Vagina (tissue), 2 donors: Measurements from ENCODE around the gene SERPING1. TPM values are rescaled to one million over a fixed set of nuclear protein-coding genes. Genes with fewer than 3 reads are reported as not detected.

Experiments
- DNase-seq, 2 donors: peaks; one replicate each; pipeline ENCODE4 v3.0.0-alpha.2; 2017; ENCODE audit errors: extremely low spot score in 2 of 2
- H3K27ac ChIP-seq: fragments of 200-600 bp; sonication (generic); one replicate; pipeline ENCODE4 v1.5.1; 2019
- H3K27me3 ChIP-seq: fragments of 200-600 bp; sonication (generic); one replicate; pipeline ENCODE4 v1.5.1; 2019
- H3K36me3 ChIP-seq, 2 donors: fragments of 200-600 bp; sonication (generic); one replicate each; pipeline ENCODE4 v1.5.1; 2017 to 2019
- H3K4me1 ChIP-seq: fragments of 200-600 bp; sonication (generic); one replicate; pipeline ENCODE4 v1.5.1; 2019
- H3K4me3 ChIP-seq, 2 donors: fragments of 200-600 bp; sonication (generic); 1 replicate in 1 of 2; 2 replicates in 1 of 2; pipeline ENCODE4 v1.5.1; 2016 to 2019
- H3K9me3 ChIP-seq: fragments of 200-600 bp; sonication (generic); one replicate; pipeline ENCODE4 v1.5.1; 2019
- CTCF ChIP-seq, 3 experiments: fragments of 450-650 bp in 2 of 3; fragments of 200-600 bp in 1 of 3; sonication (generic) in 1 of 3; IDR thresholded peaks; one replicate each; pipeline ENCODE4 v1.5.1; 2017 to 2019; ENCODE audit warnings: antibody characterized with exemption in 3 of 3, mild to moderate bottlenecking in 2 of 3, moderate library complexity in 2 of 3
- POLR2A ChIP-seq, 2 donors: fragments of 450-650 bp; IDR thresholded peaks; one replicate each; pipeline ENCODE4 v1.6.1; 2017; ENCODE audit warnings: antibody characterized with exemption in 2 of 2, mild to moderate bottlenecking in 2 of 2, moderate library complexity in 2 of 2
- POLR2AphosphoS5 ChIP-seq, 2 donors: sonication (generic); formaldehyde crosslinking; IDR thresholded peaks; one replicate each; pipeline ENCODE4 v1.9.0; 2017; ENCODE audit warnings: antibody characterized with exemption in 2 of 2, mild to moderate bottlenecking in 2 of 2, low read depth in 1 of 2; ENCODE audit not compliant: insufficient read depth in 1 of 2
- intact Hi-C: fragments of 100-400 bp; cut with DNase I; formaldehyde crosslinking; loops from one replicate; pipeline ENCODE4 v1.15.1; 2023
- total RNA-seq: library from RNA; depleted of rRNA; stranded (reverse); fragments of >200 nt; gene quantifications from one replicate; pipeline ENCODE4 v1.2.3, GENCODE V29; 2016

SERPING1 gene
- total RNA-seq, 1 donor from 2014 or later: 779 TPM

- Histone ChIP-seq H3K36me3 (peaks cover 0 to 84% of the 10 kb centered on the region in 2 donors), H3K4me1 (no peaks in the 10 kb centered on the region), H3K27ac (no peak overlapping the region), H3K9me3 (no peaks in the 10 kb centered on the region), H3K4me3 (no peak overlapping the region), H3K27me3 (no peaks in the 10 kb centered on the region)
- intact Hi-C loops: no loop called here
- no peak for DNase-seq
- no peak for TF ChIP-seq CTCF (IDR thresholded peaks at IDR 0.05)
- no peak for TF ChIP-seq POLR2A (IDR thresholded peaks at IDR 0.05)
- no peak for TF ChIP-seq POLR2AphosphoS5 (IDR thresholded peaks at IDR 0.05; ENCODE audit: insufficient read depth in 1 of 2, low read depth in 1 of 2)
Measured at GRCh38 chr11:57555393-57555792, 42.1 kb upstream of the SERPING1 start.

- TF ChIP-seq CTCF (IDR thresholded peaks at IDR 0.05): no peak
- no peak for TF ChIP-seq POLR2A (IDR thresholded peaks at IDR 0.05)
- TF ChIP-seq POLR2AphosphoS5 (IDR thresholded peaks at IDR 0.05; ENCODE audit: insufficient read depth in 1 of 2, low read depth in 1 of 2): no peak
- Histone ChIP-seq H3K27me3 (no peaks in the 10 kb centered on the region), H3K9me3 (no peaks in the 10 kb centered on the region), H3K36me3 (peaks cover 0 to 79% of the 10 kb centered on the region in 2 donors), H3K4me1 (no peaks in the 10 kb centered on the region), H3K4me3 (no peak overlapping the region), H3K27ac (no peak overlapping the region)
- intact Hi-C loops: no loop called here
- no peak for DNase-seq
Measured at GRCh38 chr11:57556041-57556440, 41.4 kb upstream of the SERPING1 start.

GRCh38 chr11:57560146-57560545, 37.3 kb upstream of the SERPING1 start:
- Histone ChIP-seq H3K9me3 (no peaks in the 10 kb centered on the region), H3K36me3 (peaks cover 0 to 40% of the 10 kb centered on the region in 2 donors), H3K27ac (no peak overlapping the region), H3K27me3 (no peaks in the 10 kb centered on the region), H3K4me1 (no peaks in the 10 kb centered on the region), H3K4me3 (no peak overlapping the region)
- intact Hi-C loops: no loop called here
- no peak for DNase-seq
- TF ChIP-seq POLR2AphosphoS5 (IDR thresholded peaks at IDR 0.05; ENCODE audit: insufficient read depth in 1 of 2, low read depth in 1 of 2): no peak
- no peak for TF ChIP-seq CTCF (IDR thresholded peaks at IDR 0.05)
- no peak for TF ChIP-seq POLR2A (IDR thresholded peaks at IDR 0.05)

GRCh38 chr11:57562596-57562995, 34.9 kb upstream of the SERPING1 start:
- H3K9me3 ChIP-seq: no peaks in the 10 kb centered on the region
- H3K27ac ChIP-seq: no peak overlapping the region
- intact Hi-C loops: no loop called here
- peaks cover 0 to 18% of the 10 kb centered on the region in 2 donors for H3K36me3 ChIP-seq
- TF ChIP-seq CTCF (IDR thresholded peaks at IDR 0.05) (no peak), POLR2AphosphoS5 (IDR thresholded peaks at IDR 0.05; ENCODE audit: insufficient read depth in 1 of 2, low read depth in 1 of 2) (no peak), POLR2A (IDR thresholded peaks at IDR 0.05) (no peak)
- no peaks in the 10 kb centered on the region for H3K27me3 ChIP-seq
- peaks cover 15% of the 10 kb centered on the region for H3K4me1 ChIP-seq
- no peak overlapping the region for H3K4me3 ChIP-seq
- no peak for DNase-seq

- H3K27ac ChIP-seq: peak overlapping the region; percentile 93
- no peaks in the 10 kb centered on the region for H3K9me3 ChIP-seq
- no peaks in the 10 kb centered on the region for H3K36me3 ChIP-seq
- intact Hi-C loops: loop anchor here (2.0 kb wide), 1 partner anchor 79 kb away; no protein-coding TSS in a partner anchor
- peak overlapping the region; percentile 69 to 83 for H3K4me3 ChIP-seq
- H3K27me3 ChIP-seq: no peaks in the 10 kb centered on the region
- no peak for DNase-seq
- TF ChIP-seq POLR2AphosphoS5 (IDR thresholded peaks at IDR 0.05; ENCODE audit: insufficient read depth in 1 of 2, low read depth in 1 of 2): peak in 1 of 2 donors; percentile 96
- TF ChIP-seq POLR2A (IDR thresholded peaks at IDR 0.05): peak in 1 of 2 donors; percentile 6
- TF ChIP-seq CTCF (IDR thresholded peaks at IDR 0.05): no peak
- peaks cover 31% of the 10 kb centered on the region for H3K4me1 ChIP-seq
Measured at GRCh38 chr11:57566005-57566904, 31.2 kb upstream of the SERPING1 start.
